Lower leg skin (tissue), 3 donors: ENCODE measurements around the gene FBXW9.
"Not testable (repeated sequence)": the region's sequence is repeated elsewhere in the genome, so short reads cannot be mapped to it uniquely, and the experiment has no call there.

Experiments used
- POLR2A ChIP-seq, 2 donors: fragments of 450-650 bp; IDR thresholded peaks; one replicate each; pipeline ENCODE4 v1.6.1; 2016 to 2017; ENCODE audit warnings: antibody characterized with exemption in 2 of 2, mild to moderate bottlenecking in 1 of 2, moderate library complexity in 1 of 2
- TF ChIP-seq, protein P1 (sequence below), 3 donors: fragments of 450-650 bp; IDR thresholded peaks; one replicate each; pipeline ENCODE4 v1.5.1; 2016; ENCODE audit warnings: antibody characterized with exemption in 3 of 3, mild to moderate bottlenecking in 3 of 3, moderate library complexity in 2 of 3

DNA sequence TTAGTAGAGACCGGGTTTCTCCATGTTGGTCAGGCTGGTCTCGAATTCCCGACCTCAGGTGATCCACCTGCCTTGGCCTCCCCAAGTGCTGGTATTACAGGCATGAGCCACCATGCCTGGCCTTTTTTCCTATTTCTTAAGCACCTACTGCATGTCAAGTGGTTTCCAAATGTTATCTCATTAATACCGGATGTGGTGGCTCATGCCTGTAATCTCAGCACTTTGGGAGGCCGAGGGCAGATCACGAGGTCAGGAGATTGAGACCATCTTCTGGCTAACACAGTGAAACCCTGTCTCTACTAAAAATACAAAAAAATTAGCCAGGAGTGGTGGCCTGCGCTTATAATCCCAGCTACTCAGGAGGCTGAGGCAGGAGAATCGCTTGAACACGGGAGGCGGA is 29.2 kb upstream of the FBXW9 start:
- TF ChIP-seq, protein P1, sequence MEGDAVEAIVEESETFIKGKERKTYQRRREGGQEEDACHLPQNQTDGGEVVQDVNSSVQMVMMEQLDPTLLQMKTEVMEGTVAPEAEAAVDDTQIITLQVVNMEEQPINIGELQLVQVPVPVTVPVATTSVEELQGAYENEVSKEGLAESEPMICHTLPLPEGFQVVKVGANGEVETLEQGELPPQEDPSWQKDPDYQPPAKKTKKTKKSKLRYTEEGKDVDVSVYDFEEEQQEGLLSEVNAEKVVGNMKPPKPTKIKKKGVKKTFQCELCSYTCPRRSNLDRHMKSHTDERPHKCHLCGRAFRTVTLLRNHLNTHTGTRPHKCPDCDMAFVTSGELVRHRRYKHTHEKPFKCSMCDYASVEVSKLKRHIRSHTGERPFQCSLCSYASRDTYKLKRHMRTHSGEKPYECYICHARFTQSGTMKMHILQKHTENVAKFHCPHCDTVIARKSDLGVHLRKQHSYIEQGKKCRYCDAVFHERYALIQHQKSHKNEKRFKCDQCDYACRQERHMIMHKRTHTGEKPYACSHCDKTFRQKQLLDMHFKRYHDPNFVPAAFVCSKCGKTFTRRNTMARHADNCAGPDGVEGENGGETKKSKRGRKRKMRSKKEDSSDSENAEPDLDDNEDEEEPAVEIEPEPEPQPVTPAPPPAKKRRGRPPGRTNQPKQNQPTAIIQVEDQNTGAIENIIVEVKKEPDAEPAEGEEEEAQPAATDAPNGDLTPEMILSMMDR (IDR thresholded peaks at IDR 0.05): not testable (repeated sequence)
- TF ChIP-seq POLR2A (IDR thresholded peaks at IDR 0.05): not testable (repeated sequence)
